Right forelimb (tissue), 1 donor: ENCODE data around the gene GCDH.
"Not testable (repeated sequence)": the region's sequence is repeated elsewhere in the genome, so short reads cannot be mapped to it uniquely, and the experiment has no call there.

Experiments used
- DNase-seq: peaks from one replicate; pipeline ENCODE4 v3.0.0-alpha.2; 2018

Gene GCDH

DNA sequence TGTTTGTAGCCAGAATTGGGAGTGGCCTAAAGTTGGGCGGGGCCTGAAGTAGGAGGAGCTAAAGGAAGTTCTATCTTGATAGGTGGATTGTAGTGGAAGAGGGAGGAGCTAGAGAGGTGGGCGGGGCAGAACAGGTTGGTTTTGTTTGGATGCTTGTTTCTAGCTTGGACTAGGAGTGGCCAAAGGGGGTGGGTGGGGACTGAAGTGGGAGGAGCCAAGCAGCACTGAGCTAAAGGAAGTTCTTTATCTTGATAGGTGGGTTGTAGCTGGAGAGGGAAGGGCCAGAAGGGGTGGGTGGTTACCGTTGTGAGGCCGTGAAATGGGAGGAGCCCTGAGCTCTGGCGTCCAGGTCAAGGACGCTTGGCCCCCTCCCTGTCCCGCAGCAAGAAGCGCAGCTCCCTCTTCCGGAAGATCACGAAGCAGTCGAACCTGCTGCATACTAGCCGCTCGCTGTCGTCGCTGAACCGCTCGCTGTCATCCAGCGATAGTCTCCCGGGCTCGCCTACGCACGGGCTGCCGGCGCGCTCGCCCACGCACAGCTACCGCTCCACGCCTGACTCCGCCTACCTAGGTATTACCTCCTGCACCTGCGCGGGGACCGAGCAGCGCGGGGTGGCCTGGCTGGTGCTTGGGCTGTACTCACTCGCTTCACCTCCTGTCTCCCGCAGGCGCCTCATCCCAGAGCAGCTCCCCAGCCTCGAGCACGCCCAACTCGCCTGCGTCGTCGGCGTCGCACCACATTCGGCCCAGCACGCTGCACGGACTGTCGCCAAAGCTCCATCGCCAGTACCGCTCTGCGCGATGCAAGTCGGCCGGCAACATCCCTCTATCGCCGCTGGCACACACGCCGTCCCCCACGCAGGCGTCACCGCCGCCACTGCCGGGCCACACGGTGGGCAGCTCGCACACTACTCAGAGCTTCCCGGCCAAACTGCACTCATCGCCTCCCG, 17.7 kb upstream of the GCDH start:
- DNase-seq = no peak

- DNase-seq = no peak
These were observed 16.8 kb upstream of the GCDH start for GRCh38 chr19:12873891-12874745.

DNA sequence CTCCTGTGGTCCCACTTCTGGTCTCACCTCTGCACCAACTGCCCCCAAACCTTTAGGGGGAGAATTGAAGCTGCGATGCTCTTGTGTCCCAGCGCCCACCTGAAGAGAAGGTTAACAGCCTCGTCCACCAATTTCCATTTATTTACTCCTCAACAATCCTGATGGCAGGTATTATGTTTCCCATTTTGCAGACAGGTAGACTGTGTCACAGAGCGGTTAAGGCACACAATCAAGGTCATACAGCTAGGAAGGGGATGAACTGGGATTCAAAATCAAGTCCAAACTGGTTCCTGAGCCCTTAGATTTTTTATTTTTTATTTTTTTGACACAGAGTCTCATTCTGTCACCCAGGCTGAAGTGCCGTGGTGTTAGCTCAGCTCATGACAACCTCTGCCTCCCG, 15.9 kb upstream of the GCDH start:
- no peak for DNase-seq

GRCh38 chr19:12880551-12881171, 10.3 kb upstream of the GCDH start:
- DNase-seq = no peak

DNA sequence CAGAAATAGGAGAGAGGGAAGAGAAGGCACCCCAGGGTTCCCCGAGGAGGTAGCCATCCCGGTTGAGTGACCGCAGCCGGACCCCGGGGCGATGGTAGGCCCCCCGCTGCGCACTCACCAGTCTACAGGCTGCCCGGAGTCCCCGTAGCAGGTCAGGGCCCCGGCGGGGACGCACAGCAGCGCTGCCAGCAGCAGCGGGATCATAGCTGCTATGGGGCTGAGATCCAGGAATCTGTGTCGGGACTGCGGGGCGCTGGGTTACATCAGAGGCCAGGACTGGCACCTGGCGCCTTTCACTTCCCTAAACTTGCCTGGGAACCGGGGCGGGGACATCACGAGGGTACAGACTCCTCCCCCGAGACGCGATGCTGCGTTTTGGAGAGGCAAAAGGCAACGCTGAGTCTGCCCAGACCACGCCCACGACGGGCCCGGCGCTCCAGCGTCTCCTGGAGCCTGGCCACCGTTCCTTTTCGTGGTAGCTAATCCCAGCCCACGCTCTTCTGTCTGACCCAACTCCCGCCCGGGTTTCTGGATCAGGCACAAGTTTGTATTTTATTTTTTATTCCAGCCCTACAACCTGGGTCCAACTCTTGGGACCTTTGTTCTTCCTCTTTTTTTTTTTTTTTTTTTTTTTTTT, 9.7 kb upstream of the GCDH start, which contains the start of gene DNASE2:
DNASE2 (minus strand) TSS at position 278 of the 637 bp plus-strand sequence; CDS start at position 204, 74 bp downstream.
- DNase-seq = peak; percentile 92

DNA sequence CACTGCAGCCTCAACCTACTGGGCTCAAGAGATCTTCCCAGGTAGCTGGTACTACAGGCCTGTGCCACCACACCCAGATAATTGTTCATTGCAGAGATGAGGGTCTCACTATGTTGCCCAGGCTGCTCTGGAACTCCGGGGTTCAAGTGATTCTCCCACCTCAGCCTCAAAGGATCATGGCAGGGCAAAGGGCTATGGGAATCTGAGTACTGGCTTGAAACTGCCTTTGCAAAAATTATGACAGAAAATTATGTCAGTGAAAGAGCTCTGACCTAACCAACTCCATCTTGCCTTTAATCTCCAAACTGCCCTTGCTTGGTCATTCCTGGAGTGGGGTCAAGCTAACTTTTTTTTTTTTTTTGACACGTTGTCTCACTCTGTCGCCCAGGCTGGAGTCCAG, 8.4 kb upstream of the GCDH start:
- no peak for DNase-seq

DNA sequence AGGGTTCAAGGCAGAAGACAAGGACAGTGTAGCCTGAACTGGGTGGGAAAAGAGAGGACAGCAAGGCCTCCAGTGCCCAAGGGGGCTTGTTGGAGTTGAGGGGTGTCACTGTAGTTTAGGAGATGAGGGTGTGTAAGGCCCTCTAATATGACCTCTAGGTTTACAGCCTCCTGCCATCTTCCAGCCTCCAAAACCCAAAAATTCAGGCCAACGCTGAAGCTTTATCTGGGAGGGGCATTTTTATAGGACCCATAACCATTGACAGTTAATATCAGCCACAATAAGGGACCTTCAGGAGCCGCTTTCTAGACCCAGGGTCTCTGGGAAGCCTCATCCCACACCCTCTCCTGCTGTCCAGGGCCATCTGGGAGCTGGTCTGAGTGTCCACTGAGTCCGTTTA, 6.8 kb upstream of the GCDH start:
- DNase-seq = no peak

- DNase-seq = no peak
These were observed 6.4 kb upstream of the GCDH start for GRCh38 chr19:12884627-12884925.

DNA sequence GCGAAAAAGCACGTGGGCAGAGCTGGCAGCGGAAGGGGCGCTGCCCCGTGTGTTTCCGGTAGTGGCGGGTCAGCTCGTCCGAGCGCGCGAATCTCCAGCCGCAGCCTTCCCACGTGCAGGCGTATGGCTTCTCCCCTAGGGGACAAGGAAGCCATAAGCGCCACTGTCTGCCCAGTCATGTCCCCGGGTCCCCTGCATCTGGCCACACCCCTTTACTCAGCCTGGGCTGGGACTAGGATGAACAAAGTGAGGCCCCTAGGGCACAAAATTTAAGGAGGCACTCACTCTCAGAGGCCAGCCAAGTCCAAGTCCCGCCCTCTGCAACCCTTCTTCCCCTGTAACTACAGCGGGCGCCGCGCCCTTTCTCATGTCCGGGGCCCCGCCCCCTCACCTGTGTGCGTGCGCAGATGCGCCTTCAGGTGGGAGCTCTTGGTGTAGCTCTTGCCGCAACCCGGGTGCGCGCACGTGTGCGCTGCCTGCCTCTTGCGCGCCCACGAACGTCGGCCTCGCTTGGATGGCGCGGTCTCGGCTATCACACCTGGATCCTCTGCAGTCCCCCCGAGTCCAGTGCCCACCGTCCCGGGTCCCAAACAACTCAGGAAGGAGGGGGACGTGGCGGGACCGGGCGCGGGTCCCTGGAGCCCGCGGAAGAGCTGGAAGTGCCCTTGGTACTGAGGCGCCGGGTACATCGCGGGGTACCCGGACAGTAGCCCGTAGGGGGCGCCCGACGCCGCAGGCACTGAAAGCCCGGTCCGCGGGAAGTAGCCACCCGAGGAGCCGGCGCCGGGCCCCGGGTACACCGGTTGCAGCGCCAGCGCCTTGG, 5.8 kb upstream of the GCDH start:
- peak; percentile 59 for DNase-seq

DNA sequence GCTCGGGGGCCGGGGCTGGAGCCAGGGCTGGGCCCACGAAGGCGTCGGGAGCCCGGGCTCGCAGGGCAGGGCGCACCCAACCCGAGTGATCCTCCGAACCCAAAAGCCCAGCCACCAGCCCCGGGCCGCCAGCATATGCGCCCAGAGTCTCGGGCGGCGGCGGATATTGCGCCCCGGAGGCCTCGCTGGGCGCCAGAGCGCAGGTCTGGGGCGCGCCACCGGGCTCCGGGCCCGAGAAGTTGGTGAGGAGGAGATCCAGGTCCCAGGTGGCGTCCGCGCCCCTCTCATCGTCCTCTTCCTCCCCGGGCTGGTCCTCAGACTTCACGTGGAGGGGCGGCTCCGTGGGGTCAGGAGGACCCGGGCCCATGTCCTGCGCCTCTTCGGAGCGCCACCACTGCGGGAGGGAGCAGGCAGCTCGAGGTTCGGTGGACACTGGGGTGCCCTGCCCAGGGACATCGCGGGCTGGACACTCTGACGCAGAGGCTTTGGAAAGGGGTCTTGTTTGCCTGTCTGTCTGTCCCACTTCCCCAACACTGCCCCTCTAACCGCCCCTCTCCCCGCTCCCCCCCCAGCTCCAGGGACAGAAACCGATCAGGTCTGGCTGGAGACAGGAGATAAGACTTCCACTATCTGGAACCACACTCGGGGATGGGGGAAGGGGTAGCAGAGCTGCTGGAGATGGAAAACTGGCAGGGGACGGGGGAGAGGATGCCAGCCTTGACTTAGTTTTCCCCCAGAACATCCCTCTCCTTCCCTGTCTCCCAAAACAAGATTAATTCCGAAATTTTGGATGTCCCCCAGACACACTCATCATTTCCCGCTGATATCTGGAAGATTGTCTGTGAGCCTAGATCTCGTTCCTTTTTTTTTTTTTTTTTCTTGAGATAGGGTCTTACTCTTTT, 5.0 kb upstream of the GCDH start:
- DNase-seq = no peak

DNA sequence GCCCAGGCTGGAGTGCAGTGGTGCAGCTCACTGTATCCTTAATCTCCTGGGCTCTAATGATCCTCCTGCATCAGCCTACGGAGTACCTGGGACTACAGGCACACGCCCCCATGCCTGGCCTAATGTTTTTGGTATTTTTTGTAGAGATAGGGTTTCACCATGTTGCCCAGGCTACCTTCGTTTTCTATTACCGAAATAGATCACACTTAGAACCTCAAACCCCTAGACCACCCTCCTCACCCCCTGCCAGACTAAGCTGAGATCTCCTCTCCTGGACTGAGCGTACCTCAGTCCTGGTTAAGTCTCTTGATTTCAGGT, 4.3 kb upstream of the GCDH start:
- DNase-seq = no peak

DNA sequence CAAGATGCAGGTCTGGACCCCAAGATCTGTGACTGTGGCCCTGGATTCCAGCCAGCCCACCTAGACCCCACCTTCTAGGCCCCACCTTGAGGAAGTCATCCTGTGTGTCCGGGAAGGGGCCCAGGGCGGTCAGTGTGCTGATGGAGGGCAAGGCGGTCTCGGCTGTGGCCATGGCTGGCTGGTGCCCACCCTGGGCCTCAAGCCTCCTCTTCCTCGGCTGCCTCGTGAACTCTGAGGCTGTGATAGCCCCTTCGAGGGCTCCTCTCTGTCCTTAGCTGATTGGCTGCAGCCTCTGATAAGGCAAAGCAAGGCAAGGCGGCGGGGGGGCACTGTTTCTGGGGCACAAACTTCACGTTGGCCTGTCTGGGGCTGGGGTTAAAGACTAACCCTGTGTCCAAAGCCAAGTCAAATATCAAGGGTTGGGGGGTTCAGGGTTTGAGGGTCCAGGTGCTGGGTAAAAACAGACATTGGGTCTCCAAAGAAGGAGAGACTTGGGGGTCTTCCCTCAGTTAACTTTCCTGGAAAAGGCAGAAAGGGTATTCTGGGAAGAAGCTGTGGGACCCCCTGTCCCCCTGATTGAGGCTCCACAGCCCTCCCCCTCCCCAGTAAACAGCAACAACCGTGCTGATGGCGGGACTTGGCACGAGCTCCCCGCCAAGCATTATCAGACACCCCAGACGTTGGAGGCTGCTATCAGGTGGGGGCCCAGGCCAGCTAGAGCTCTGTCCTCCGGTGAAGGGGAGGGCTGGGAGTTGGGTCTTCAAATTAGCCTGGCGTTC, 3.8 kb upstream of the GCDH start, which contains the start of gene KLF1:
KLF1 (minus strand) TSS at position 233 of the 779 bp plus-strand sequence; CDS start at position 172, 61 bp downstream.
- no peak for DNase-seq

DNA sequence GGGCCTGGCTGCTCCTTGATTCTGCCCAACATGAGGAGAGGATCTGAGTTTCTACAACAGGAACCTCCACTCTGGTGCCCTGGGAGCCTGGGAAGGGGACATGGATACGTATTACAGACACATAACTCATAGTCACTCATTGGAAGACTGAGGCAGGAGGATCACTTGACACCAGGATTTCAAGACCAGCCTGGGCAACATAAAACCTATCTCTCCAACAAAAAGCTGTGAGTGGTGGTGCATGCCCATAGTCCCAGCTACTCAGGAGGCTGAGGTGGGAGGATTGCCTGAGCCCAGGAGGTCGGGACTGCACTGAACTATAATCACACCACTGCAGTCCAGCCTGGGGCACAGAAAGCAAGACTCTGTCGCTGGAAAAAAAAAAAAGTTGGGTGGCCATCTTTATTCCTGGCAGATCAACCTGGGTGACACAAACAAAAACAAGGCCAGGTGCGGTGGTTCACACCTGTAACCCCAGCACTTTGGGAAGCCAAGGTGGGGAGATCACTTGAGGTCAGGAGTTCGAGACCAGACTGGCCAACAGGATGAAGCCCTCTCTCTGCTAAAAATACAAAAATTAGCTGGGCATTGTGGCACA, 2.9 kb upstream of the GCDH start:
- no peak for DNase-seq

DNA sequence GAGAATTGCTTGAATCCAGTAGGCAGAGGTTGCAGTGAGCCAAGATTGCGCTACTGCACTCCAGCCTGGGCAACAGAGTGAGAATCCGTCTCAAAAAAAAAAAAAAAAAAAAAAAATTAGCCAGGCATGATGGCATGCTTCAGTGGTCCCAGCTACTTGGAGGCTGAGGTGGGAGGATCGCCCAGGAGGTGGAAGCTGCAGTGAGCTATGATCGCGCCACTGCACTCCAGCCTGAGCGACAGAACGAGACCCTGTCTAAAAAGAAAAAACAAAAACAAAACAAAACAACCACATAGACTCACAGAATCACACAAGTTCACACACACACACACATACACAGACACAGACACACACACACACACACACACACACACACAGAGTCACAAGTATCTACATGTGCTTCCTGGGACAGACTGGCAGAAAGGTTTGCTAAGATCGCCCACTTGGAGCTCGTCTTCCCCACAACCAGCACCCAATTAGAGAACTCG, 617 bp upstream of the GCDH start:
- DNase-seq = not testable (repeated sequence)

- DNase-seq = no peak
These were observed 627 bp downstream of the GCDH start for GRCh38 chr19:12891553-12892021.

DNA sequence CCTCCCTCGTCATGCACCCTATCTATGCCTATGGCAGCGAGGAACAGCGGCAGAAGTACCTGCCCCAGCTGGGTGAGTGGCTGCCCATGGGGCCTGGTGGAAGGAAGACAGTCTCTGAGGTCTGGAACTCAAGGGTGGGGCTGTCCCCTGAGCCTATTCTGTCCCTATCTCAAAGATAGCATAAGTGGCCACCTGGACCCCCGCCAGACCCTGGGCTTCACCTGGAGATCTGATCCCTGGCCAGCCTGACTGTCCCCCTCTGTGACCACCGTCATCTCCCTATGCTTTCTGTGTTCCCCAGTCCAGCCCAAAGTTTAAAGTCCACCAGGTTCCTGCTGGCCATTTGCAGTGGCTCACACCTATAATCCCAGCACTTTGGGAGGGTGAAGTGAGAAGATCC, 2.6 kb downstream of the GCDH start:
- DNase-seq = no peak

DNA sequence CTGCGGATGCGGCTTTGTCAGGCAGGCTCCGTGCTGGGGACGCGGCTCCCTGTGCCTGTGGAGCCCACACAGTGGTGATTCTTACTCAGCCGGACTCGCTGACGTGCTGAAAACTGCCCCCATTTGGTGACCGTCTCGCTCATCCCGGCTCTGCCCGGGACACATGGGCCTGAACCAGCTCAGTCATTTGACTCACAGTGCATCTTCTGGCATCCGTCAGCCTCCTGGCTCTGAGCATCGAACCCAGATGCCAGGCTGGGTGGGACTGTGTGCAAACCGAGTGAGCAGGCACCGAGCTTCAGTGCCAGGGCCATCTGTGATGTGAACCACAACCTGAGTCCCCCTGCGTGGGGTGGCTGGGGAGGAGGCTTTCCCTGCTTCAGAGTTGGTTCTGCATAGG, 5.5 kb downstream of the GCDH start:
- no peak for DNase-seq

DNA sequence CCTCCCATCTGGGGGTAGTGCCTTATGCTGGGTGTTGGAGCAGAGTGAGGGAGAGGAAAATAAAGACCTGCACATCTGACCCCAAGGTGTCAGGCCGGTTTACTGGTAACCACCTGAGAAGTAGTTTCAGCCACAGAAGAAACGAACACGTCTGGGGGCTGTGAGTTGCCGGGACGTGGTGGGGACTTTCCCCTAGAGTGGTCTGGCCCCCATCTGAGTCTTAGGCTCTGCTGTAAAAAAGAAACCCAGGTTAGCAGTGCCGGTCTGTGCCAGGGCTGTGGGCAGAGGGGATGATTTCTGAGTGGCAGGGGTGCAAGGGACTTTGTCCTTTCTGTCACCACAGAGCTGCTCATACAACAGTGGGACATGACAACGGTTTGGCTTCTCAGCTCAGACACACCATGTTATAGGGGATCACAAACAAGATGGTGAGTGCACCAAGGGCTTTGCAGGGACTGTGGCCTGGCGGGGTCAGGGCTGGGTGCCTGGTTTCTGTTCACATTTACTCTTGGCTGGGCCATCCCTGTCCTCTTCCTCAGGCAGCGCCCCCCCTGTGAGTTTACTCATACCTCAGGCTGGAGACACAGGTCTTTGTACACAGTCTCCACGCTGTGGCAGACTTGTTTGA, 9.0 kb downstream of the GCDH start:
- DNase-seq = no peak

DNA sequence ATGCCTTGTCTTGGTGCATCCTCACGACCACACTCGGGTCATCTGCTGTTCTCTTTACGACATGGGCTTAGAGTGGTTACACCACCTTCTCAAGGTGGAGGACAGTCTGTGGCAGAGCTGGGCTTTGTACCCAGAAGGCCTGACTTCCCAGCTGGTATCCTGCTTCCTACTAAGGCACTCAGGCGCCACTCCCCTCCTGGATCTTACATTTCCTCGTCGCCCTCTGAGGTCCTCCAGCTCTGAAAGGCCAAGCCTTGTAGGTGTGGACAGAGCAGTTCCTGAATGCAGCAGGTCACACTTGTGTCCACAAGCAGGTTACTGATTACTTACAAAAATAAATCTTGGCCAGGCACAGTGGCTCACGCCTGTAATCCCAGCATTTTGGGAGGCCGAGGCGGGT, 16.2 kb downstream of the GCDH start:
- no peak for DNase-seq
